Suprapubic skin (tissue), 4 donors: ENCODE measurements around the gene PIP4P1. TPM values are rescaled to one million over a fixed set of nuclear protein-coding genes. Genes with fewer than 3 reads are reported as not detected.

ENCODE experiments used
- DNase-seq, 2 donors: peaks; one replicate each; pipeline ENCODE4 v3.0.0-alpha.2; 2019; ENCODE audit warnings: low spot score in 2 of 2
- H3K27ac ChIP-seq: fragments of 200-600 bp; sonication (generic); one replicate; pipeline ENCODE4 v1.5.1; 2019
- H3K27me3 ChIP-seq: fragments of 200-600 bp; sonication (generic); one replicate; pipeline ENCODE4 v1.5.1; 2019
- H3K36me3 ChIP-seq: fragments of 200-600 bp; sonication (generic); one replicate; pipeline ENCODE4 v1.5.1; 2019
- H3K4me1 ChIP-seq: fragments of 200-600 bp; sonication (generic); one replicate; pipeline ENCODE4 v1.5.1; 2019
- H3K4me3 ChIP-seq: fragments of 200-600 bp; sonication (generic); one replicate; pipeline ENCODE4 v1.5.1; 2019; ENCODE audit warnings: mild to moderate bottlenecking
- H3K9me3 ChIP-seq: fragments of 200-600 bp; sonication (generic); one replicate; pipeline ENCODE4 v1.5.1; 2019
- EP300 ChIP-seq: sonication (generic); formaldehyde crosslinking; IDR thresholded peaks from one replicate; pipeline ENCODE4 v1.6.1; 2017; ENCODE audit warnings: antibody characterized with exemption
- POLR2A ChIP-seq, 2 donors: fragments of 450-650 bp; IDR thresholded peaks; one replicate each; pipeline ENCODE4 v1.6.1; 2017; ENCODE audit warnings: antibody characterized with exemption in 2 of 2, mild to moderate bottlenecking in 2 of 2, moderate library complexity in 2 of 2
- POLR2AphosphoS5 ChIP-seq, 3 donors: sonication (generic); formaldehyde crosslinking; IDR thresholded peaks; one replicate each; pipeline ENCODE4 v1.6.1; 2017; ENCODE audit warnings: antibody characterized with exemption in 3 of 3
- WGBS: methylation state at CpG from one replicate; pipeline ENCODE4 v1.1.5; 2018; 5-methylcytosine and 5-hydroxymethylcytosine counted together
- total RNA-seq, 4 donors: library from RNA; depleted of rRNA; stranded (reverse); fragments of >200 nt; gene quantifications; one replicate each; pipeline ENCODE4 v1.1.0, GENCODE V29; 2016
- TF ChIP-seq, protein P1 (sequence below), 2 donors: fragments of 200-600 bp in 1 of 2; fragments of 450-650 bp in 1 of 2; sonication (generic) in 1 of 2; IDR thresholded peaks; one replicate each; pipeline ENCODE4 v1.5.1; 2016 to 2019; ENCODE audit warnings: antibody characterized with exemption in 2 of 2, mild to moderate bottlenecking in 1 of 2, moderate library complexity in 1 of 2

The PIP4P1 gene
- total RNA-seq, 4 donors from 2014 or later = 23.7 to 36.5 (median 28.9) TPM

DNA sequence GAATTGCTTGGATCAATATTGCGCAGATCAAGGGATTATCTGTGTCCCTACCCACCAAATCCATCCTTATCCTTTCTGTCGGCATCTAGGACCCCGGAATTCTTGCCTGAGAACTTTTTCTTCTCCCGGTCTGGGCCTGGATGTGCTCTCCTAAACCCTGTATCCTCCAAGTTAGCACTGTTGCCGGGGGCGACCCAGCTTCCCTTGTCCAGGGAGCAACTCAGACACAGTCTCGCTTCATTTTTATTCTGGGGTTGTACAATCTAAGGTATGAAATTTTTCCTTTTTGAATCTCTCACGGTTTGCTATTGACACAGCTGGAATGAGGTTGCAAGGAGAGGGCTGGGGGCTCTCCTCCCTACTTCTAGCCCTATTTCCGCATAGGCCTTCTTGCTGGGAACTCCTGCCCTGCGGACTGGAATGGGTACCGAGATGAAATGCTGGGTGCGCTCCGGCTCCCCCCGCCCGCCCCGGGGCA, 7.6 kb upstream of the PIP4P1 start:
- Histone ChIP-seq H3K27me3 (no peaks in the 10 kb centered on the region), H3K4me1 (peaks cover 20% of the 10 kb centered on the region), H3K9me3 (no peaks in the 10 kb centered on the region), H3K27ac (peak overlapping the region; percentile 92), H3K4me3 (peak overlapping the region; percentile 75), H3K36me3 (peaks cover 17% of the 10 kb centered on the region)
- no peak for DNase-seq
- 36% methylated on average over 12 of the region's 16 CpGs for WGBS
- TF ChIP-seq POLR2AphosphoS5 (IDR thresholded peaks at IDR 0.05) = no peak
- no peak for TF ChIP-seq POLR2A (IDR thresholded peaks at IDR 0.05)
- TF ChIP-seq, protein P1, sequence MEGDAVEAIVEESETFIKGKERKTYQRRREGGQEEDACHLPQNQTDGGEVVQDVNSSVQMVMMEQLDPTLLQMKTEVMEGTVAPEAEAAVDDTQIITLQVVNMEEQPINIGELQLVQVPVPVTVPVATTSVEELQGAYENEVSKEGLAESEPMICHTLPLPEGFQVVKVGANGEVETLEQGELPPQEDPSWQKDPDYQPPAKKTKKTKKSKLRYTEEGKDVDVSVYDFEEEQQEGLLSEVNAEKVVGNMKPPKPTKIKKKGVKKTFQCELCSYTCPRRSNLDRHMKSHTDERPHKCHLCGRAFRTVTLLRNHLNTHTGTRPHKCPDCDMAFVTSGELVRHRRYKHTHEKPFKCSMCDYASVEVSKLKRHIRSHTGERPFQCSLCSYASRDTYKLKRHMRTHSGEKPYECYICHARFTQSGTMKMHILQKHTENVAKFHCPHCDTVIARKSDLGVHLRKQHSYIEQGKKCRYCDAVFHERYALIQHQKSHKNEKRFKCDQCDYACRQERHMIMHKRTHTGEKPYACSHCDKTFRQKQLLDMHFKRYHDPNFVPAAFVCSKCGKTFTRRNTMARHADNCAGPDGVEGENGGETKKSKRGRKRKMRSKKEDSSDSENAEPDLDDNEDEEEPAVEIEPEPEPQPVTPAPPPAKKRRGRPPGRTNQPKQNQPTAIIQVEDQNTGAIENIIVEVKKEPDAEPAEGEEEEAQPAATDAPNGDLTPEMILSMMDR (IDR thresholded peaks at IDR 0.05) = no peak
- TF ChIP-seq EP300 = no peak

DNA sequence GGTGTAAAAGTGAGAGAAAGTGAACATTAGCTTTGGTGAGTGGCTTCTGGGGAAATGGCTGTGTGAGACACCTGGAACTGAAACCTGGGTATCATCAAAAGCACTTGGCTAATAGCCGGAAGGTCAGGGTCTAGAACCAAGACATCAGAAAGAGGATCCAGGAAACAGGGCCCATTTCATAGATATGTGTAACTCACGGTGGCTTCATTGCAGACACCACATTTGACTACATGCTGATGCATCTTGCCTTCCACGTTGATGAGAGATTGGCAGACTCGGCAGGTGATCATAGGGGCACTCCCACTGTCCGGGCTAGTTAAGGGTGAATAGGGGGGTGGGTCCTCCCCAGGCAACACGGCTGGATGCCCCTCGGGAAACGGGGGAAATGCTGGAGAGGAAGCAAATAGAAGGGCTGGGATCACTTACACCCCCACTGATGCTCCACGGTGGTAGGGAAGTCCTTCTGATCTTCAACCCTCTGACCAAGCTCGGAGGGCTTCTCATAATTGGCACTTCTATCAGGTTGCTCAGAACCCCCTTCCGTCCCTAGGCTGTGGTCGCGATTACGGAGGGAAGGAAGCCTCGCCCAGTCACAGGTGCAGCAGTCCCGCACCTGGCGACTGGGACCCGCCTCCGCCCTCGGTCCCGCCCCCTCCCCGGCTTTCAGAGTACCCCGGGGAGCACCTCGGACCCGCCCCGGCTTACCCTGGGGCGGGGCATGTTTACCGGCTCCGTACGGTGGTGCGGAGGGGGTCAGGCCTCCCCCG, 593 bp downstream of the PIP4P1 start:
- Histone ChIP-seq H3K4me1 (peaks cover 31% of the 10 kb centered on the region), H3K9me3 (no peaks in the 10 kb centered on the region), H3K27me3 (no peaks in the 10 kb centered on the region), H3K27ac (peak overlapping the region; percentile 95), H3K4me3 (peak overlapping the region; percentile 80), H3K36me3 (peaks cover 27% of the 10 kb centered on the region)
- TF ChIP-seq EP300 = no peak
- TF ChIP-seq, protein P1 (IDR thresholded peaks at IDR 0.05) = no peak
- TF ChIP-seq POLR2A (IDR thresholded peaks at IDR 0.05) = no peak
- no peak for TF ChIP-seq POLR2AphosphoS5 (IDR thresholded peaks at IDR 0.05)
- WGBS = 9% methylated on average over 14 of the region's 32 CpGs
- peak in 1 of 2 donors; percentile 83 for DNase-seq

DNA sequence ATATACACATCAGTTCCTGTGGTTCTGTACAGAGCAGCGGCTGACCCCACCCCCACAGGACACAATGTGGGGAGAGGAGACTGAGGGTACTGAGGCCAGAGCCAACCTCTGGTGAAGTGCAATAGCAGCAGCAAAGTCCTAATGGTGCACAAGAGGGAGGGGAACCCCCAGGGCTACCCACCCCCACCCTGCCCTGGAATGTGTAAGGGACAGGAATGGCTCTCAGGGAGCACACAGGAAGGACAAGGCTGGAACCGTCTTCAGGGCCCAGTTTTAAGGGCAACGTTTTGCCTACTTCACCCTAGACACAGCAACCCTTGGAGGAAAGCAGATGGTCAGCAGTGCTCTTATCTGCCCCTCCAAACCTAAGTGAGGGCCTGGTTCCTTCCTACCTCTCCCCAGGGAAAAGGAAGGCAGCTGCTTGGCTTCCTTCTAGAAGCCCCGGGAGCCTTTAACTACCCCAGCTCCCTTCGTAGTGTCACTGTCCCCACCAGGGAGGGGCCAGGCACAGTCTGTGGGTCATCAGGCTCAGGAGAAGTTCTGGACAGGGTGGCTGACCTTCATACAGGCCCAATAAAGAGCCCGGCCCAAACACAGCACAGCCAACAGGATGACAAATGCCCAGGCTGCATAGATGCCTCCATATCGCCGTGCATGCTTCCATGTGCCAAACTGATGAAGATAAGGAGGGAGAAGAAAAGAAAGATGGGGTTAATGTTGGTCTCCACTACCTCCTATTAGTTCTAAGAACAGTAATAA, 3.0 kb downstream of the PIP4P1 start:
- Histone ChIP-seq H3K4me1 (peaks cover 42% of the 10 kb centered on the region), H3K27me3 (no peaks in the 10 kb centered on the region), H3K9me3 (no peaks in the 10 kb centered on the region), H3K36me3 (peaks cover 27% of the 10 kb centered on the region), H3K4me3 (no peak overlapping the region), H3K27ac (no peak overlapping the region)
- DNase-seq = no peak
- TF ChIP-seq POLR2AphosphoS5 (IDR thresholded peaks at IDR 0.05) (no peak), EP300 (no peak), POLR2A (IDR thresholded peaks at IDR 0.05) (no peak)
- TF ChIP-seq, protein P1 (IDR thresholded peaks at IDR 0.05) = no peak
- 67% methylated on average over 6 of the region's 8 CpGs for WGBS

DNA sequence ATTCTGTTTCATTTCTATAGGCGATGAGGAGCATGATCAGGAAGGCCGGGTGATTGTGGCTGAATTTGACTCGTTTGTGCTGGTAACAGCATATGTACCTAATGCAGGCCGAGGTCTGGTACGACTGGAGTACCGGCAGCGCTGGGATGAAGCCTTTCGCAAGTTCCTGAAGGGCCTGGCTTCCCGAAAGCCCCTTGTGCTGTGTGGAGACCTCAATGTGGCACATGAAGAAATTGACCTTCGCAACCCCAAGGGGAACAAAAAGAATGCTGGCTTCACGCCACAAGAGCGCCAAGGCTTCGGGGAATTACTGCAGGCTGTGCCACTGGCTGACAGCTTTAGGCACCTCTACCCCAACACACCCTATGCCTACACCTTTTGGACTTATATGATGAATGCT, 4.3 kb downstream of the PIP4P1 start:
- H3K27me3 ChIP-seq = no peaks in the 10 kb centered on the region
- no peak for DNase-seq
- TF ChIP-seq, protein P1 (IDR thresholded peaks at IDR 0.05) = no peak
- no peak for TF ChIP-seq EP300
- no peak for TF ChIP-seq POLR2AphosphoS5 (IDR thresholded peaks at IDR 0.05)
- TF ChIP-seq POLR2A (IDR thresholded peaks at IDR 0.05) = no peak
- no peak overlapping the region for H3K27ac ChIP-seq
- no peaks in the 10 kb centered on the region for H3K9me3 ChIP-seq
- H3K4me1 ChIP-seq = peaks cover 38% of the 10 kb centered on the region
- H3K4me3 ChIP-seq = no peak overlapping the region
- WGBS = 52% methylated on average over 3 of the region's 13 CpGs
- peaks cover 30% of the 10 kb centered on the region for H3K36me3 ChIP-seq
